Choroid plexus epithelial cell (primary cell): ENCODE measurements around the gene OCEL1.
A peak's percentile ranks its signal among the peaks of the same experiment; 100 is the strongest.

Source experiments
- DNase-seq: peaks from one replicate; pipeline ENCODE4 v3.0.0-alpha.2; 2010; ENCODE audit warnings: low read depth
- H3K4me3 ChIP-seq: 2 replicates; pipeline ENCODE4 v1.5.1; 2011; ENCODE audit warnings: low read depth, mild to moderate bottlenecking, control low read depth, low read length, moderate library complexity
- CTCF ChIP-seq: conservative IDR thresholded peaks from 2 replicates; pipeline ENCODE4 v1.5.1; 2011; ENCODE audit warnings: low read depth, mild to moderate bottlenecking, control low read depth, inconsistent platforms, low read length, moderate library complexity

Gene OCEL1

GRCh38 chr19:17226002-17226933 is at the start of gene OCEL1:
Gene OCEL1, plus strand, starts transcription at chr19:17226226. Its CDS starts 22 bp downstream, at chr19:17226248.
- peak within 1 kb of the TSS; percentile 94 for H3K4me3 ChIP-seq
- no peak for TF ChIP-seq CTCF
- peak; percentile 97 for DNase-seq

DNA sequence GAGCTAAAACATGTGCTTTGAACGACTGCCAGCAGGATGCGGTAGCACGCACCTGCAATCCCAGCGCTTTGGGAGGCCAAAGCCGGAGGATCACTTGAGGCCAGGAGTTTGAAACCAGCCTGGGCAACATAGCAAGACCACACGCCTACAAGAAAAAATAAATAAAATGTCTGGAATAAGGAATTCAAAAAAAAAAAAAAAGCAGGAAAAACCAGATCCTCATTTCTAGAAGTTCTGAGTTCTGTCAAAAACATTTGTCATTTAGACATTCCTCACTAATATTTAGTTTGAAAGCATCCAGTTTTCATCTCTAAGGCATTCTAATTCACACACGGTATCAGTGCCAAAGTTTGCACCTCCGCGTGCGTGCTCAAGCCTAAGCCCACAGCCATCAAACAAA is 47.7 kb upstream of the OCEL1 start:
- no peak overlapping the region for H3K4me3 ChIP-seq
- no peak for DNase-seq
- no peak for TF ChIP-seq CTCF

- TF ChIP-seq CTCF, result no peak
- no peak overlapping the region for H3K4me3 ChIP-seq
- DNase-seq, result no peak
These were observed 44.9 kb upstream of the OCEL1 start for GRCh38 chr19:17180997-17181702.

DNA sequence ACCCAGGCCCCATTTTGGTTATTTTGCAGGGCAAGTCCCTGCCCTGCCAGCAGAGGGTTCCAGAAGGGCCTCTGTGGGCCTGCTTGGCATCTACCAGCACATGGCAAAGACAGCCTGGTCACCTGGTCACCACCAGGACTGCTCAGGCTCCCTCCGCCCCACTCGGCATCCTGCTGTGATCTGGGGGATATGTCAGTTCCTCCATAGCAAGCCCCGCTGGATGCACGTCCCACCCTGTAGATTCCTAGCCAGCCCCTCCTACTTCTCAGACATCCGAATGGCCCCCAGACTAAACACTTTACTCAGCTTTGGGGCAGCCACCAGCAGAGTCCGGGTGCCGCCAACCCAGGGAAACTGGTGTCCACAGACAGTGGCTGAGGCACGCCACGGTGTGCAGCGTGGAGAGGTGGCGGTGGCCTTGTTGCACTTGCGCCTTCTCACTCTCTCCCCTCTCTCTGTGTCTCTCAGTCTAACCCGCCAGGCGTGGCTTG is 42.7 kb upstream of the OCEL1 start:
- no peak overlapping the region for H3K4me3 ChIP-seq
- peak; percentile 16 for TF ChIP-seq CTCF
- no peak for DNase-seq

DNA sequence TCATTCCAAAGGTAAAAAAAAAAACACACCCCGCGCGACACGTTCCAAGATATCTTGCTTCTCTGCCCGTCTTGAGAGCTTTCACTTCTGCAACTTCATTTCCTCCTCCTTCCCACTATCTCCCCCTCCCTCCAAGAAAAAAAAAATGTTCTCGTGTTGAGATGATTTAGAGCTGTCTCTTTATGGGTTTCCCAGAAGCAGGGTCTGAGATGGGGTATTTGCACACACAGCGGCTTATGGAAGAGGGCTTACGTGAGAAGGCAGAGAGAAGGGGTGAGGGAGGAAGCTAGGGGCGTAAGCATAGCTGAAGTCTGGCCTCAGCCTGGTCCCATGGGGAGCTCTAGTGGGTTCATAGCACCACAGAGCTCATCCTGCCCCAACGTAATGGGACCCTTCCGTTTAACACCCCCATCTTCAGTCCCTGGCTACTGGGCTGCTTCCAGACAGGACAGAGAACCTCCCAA is 42.1 kb upstream of the OCEL1 start:
- no peak overlapping the region for H3K4me3 ChIP-seq
- TF ChIP-seq CTCF, result no peak
- no peak for DNase-seq

GRCh38 chr19:17184371-17184841 is 41.6 kb upstream of the OCEL1 start:
- DNase-seq, result no peak
- H3K4me3 ChIP-seq, result no peak overlapping the region

More at GRCh38 chr19:17184371-17184841, 41.6 kb upstream of the OCEL1 start:
- TF ChIP-seq CTCF, result no peak
